ENCODE measurements around the gene NDEL1.

DNA sequence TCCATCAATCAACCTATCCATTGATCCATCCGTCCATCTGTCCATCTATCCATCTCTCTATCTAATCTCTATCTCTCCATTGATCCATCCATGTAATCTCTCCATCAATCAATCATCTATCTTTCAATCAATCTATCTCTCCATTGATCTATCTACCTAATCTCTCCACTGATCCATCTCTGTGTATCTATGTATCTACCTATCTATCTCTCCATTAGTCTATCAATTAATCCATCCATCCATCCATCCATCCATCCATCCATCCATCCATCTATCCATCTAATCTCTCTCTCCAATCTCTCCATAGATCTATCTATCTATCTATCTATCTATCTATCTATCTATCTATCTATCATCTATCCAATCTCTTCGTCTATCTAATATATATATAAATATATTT lies 34.6 kb upstream of the NDEL1 start:
- TF ChIP-seq CTCF (conservative IDR thresholded peaks at IDR 0.05; ENCODE audit: low read depth, low read length) (no peak), EZH2 (IDR thresholded peaks at IDR 0.05; ENCODE audit: borderline replicate concordance, low read depth, low read length, poor library complexity, severe bottlenecking) (no peak)

Data from A673 (cell line).